Measurements from ENCODE around the gene EHMT2.

The EHMT2 gene

GRCh38 chr6:31837369-31838113 is 60.0 kb downstream of the EHMT2 start:
- no peak for DNase-seq

DNA sequence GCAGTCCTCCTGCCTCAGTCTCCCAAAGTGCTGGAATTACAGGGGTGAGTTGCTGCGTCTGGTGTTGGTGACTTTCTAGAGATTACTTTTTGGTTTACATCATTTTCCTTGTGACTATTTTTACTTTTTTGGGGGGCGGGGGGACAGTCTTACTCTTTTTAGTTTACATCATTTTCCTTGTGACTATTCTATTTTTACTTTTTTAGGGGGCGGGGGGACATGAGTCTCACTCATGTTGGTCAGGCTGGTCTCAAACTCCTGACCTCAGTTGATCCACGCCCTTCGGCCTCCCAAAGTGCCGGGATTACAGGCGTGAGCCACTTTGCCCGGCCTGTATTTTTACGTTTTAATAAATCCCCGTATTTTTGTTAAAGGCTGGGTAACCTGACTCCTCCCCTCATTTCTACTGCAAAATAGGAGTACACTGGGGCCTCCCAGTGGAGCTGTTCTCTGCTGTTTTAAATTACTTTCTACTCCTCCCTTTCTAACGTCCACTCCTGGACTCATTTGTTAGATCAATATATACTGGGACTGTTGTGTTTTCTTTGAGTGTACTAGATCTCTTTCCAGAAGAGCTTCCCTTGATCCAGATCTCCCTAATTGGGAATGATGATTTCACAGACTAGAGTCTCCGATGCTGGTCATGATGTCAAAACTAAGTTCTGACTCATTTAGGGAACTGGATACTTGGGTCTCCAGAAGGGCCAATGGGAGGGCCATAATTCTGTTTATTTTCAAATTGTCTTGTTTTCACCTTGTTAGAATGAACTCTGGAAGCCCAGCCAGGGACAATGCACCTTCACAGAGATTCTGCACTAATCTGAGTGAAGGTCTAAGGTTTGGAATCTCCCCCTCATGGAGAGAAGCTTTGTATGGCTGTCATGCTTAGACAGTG is 60.8 kb downstream of the EHMT2 start:
- peak; percentile 75 for DNase-seq

GRCh38 chr6:31836047-31836473 is 61.4 kb downstream of the EHMT2 start:
- DNase-seq = no peak

DNA sequence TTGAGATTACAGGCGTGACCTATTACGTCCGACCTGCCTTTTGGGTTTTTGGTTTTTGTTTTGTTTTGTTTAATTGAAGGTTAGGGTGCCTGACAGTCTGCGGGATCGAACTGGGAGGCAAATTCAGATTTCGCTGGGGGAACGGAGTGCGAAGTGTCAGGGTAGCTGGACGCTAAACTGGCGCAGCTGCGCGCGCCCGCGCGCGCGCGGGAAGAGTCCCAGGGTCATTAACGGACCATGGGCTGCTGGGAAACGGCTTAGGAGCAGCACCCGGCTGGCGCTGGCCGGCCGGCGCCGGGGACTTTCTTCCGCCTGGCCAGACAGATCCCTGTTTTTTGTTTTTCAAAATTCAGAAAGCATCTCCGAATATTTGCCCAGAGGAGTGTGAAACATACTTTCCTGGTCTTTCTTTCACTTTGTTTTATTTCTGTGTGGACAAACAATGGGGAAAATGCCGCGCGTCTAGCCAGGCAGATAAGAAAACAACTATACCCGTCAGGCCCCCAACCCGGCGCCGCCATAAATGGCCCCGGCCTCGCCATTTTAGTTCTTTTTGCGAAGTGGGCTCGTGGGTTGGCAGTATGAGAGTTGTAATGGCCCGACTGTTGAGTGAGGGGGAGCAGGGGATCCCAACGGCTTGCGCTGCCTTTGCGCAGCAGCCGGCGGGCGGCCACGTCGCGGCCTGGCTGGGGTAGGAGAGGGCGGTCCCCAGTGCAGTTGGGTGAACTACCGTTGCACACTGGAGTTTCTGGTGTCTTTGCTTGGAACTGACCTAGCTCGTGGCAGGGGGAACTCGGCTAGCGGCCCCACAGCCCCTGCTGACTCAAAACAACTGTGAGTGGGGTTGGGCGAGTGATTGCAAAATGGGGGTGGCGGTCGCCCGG is 62.9 kb downstream of the EHMT2 start:
- peak; percentile 86 for DNase-seq

- peak; percentile 80 for DNase-seq
Observed at GRCh38 chr6:31831350-31832215, 65.9 kb downstream of the EHMT2 start.

GRCh38 chr6:31830886-31831335 is 66.6 kb downstream of the EHMT2 start:
- DNase-seq = no peak
